Retinal pigment epithelial cell (primary cell): ENCODE results near the gene MILR1.
"Not testable (repeated sequence)": the region's sequence is repeated elsewhere in the genome, so short reads cannot be mapped to it uniquely, and the experiment has no call there.

ENCODE experiments used
- DNase-seq: peaks from one replicate; pipeline ENCODE4 v3.0.0-alpha.2; 2010; ENCODE audit warnings: low read depth
- H3K4me3 ChIP-seq: 2 replicates; pipeline ENCODE4 v1.5.1; 2011; ENCODE audit warnings: mild to moderate bottlenecking, low read length, control low read depth, moderate library complexity
- TF ChIP-seq, protein P1 (sequence below): conservative IDR thresholded peaks from 2 replicates; pipeline ENCODE4 v1.5.1; 2011; ENCODE audit warnings: low read depth, low read length, control low read depth, inconsistent platforms

Gene MILR1

DNA sequence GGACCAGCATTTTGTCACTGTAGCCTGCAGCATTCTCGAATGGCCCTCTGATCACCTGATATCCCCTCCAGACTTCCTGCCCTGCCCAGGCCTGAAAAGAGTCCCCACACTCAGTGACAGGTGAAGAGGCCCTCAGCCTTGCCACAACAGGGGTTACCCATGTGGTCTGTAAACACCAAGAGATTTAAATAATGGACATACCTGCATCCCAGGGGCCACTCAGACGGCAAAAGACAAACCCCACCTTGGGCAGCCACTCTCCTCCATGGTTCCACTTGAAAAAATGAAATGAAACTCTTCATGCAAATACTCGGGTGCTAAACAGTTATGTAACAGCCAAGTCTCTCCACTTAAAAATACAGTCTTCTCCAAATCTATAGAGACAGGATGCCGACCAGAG lies 35.4 kb upstream of the MILR1 start:
- DNase-seq = no peak
- H3K4me3 ChIP-seq = no peak overlapping the region
- TF ChIP-seq, protein P1, sequence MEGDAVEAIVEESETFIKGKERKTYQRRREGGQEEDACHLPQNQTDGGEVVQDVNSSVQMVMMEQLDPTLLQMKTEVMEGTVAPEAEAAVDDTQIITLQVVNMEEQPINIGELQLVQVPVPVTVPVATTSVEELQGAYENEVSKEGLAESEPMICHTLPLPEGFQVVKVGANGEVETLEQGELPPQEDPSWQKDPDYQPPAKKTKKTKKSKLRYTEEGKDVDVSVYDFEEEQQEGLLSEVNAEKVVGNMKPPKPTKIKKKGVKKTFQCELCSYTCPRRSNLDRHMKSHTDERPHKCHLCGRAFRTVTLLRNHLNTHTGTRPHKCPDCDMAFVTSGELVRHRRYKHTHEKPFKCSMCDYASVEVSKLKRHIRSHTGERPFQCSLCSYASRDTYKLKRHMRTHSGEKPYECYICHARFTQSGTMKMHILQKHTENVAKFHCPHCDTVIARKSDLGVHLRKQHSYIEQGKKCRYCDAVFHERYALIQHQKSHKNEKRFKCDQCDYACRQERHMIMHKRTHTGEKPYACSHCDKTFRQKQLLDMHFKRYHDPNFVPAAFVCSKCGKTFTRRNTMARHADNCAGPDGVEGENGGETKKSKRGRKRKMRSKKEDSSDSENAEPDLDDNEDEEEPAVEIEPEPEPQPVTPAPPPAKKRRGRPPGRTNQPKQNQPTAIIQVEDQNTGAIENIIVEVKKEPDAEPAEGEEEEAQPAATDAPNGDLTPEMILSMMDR = no peak

- DNase-seq = no peak
- TF ChIP-seq, protein P1 = peak; percentile 72
- H3K4me3 ChIP-seq = no peak overlapping the region
Measured at GRCh38 chr17:64418506-64419339, 30.2 kb upstream of the MILR1 start.

- H3K4me3 ChIP-seq = no peak overlapping the region
- TF ChIP-seq, protein P1 = peak; percentile 81
- no peak for DNase-seq
Measured at GRCh38 chr17:64420143-64420670, 28.7 kb upstream of the MILR1 start.

DNA sequence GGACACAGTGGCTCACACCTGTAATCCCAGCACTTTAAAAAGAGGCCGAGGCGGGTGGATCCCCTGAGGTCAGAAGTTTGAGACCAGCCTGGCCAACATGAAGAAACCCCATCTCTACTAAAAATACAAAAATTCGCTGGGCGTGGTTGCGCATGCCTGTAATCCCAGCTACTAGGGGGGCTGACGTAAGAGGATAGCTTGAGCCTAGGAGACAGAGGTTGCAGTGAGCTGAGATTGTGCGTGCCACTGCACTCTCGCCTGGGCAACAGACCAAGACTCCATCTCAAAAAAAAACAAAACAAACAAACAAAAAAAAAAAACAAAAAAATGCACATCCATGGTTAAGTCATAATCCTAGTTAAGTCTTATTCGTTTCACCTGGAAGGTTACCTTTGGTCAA lies 26.8 kb upstream of the MILR1 start:
- not testable (repeated sequence) for H3K4me3 ChIP-seq, DNase-seq

DNA sequence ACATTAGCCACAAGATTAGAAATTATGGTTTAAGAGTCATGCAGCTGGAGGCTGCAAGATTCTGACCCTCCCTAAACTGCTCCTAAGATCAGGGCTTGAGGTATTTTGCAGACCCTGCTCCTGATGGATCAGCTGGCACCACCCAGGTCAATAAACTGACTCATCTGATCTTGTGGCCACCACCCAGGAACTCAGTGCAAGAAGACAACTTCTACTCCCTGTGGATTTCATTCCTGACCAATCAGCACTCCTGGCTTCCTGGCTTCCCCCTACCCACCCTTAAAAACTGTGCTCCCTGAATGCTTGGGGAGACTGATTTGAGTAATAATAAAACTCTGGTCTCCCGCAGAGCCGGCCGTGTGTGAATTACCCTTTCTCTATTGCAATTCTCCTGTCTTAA lies 25.0 kb upstream of the MILR1 start:
- no peak overlapping the region for H3K4me3 ChIP-seq
- DNase-seq = no peak
- TF ChIP-seq, protein P1 = no peak

GRCh38 chr17:64424324-64424849 lies 24.5 kb upstream of the MILR1 start:
- H3K4me3 ChIP-seq = no peak overlapping the region
- no peak for DNase-seq
- TF ChIP-seq, protein P1 = no peak

DNA sequence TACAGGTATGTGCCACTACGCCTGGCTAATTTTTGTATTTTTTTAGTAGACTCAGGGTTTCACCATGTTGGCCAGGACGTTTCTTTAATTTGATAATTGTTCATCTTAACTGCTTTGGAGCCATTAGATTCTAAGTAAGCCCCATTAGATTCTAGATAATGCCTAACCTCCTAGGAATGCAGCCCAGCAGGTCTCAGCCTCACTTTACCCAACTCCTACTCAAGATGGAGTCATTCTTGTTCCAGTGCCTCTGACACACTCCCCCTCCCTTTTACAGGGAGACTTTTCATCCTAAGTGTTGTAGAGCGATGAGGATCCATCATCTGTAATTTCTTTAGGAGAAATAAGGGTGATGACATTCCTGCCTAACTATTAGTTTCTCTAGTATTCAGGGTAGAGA lies 23.7 kb upstream of the MILR1 start:
- TF ChIP-seq, protein P1 = no peak
- DNase-seq = no peak
- H3K4me3 ChIP-seq = no peak overlapping the region
